HuH-7 (cell line): ENCODE measurements around the gene ZNF716.
"Not testable (repeated sequence)": the region's sequence is repeated elsewhere in the genome, so short reads cannot be mapped to it uniquely, and the experiment has no call there.

Experiments used
- DNase-seq: peaks from one replicate; pipeline ENCODE4 v3.0.0; 2011; ENCODE audit warnings: low spot score

Gene ZNF716

DNA sequence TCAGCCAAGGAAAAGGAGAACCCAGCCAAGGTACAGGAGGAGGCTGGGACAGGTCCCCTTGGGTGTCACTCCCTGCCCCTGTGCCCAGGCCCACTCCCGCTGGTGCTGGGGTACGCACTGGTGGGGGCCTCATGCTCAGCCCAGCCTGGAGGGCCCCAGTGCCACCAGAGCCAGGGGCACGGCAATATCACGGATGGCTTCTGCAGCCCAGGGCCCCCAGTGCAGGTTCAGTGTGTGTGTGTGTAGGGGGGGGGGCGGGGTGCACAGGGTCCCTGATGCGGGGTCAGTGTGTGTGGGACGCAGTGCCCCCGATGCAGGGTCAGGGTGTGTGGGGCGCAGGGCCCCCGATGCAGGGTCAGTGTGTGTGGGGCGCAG lies 23.4 kb upstream of the ZNF716 start:
- DNase-seq: no peak

DNA sequence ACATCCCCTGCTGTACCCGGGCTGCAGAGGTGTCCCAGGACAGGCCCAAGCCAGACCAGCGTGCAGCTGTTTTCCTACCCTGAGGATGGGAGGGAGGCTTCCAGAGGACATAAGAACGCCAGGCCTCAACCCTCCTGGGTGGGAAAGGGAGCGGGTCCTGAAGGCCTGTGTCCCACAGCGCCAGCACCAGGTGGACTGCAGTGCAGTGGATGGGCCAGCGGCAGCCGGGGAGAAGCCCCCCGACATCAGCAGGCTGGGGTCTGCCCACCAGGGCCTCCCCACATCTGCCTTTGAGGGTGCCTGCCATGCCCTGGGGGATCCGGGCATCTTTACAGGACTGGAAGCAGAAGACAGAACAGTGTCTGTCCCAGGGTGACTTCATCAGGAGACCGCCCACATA lies 22.8 kb upstream of the ZNF716 start:
- no peak for DNase-seq

DNA sequence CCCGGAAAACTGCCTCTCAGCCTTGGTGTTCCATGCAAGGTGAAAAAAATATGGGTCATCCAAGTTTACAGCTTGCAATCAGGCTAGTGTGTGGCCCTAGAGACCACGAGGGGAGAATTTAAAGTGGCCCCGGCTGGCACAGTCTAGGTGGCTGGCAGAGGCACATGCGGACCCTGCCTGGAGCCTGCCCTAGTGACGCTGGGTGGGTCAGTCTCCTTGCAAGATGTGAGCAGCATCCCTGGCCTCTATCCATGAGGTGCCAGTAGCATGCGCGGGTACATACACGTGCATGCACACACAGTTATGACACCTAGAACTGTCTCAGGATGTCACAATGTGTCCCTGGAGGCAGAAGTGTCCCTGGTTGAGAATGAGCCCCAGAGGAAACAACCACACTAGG lies 22.4 kb upstream of the ZNF716 start:
- no peak for DNase-seq

DNA sequence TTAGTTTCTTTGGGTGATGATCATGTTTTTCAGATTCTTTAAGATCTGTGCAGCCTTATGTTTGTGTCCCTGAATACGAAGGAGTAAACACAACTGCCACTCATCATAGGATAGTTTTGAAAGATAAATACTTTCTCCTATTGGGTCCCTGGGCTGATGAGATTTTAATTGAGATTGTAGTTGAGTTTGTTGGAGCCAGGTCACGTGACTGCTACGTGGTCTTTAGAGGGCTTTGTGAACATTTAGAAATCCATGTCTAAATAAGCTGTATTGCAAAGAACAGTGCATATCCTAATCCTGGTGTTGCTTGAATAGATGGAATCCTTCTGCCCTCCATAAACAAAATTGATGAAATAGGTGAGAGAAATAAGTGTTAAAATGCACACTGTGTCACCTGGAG lies 17.4 kb upstream of the ZNF716 start:
- DNase-seq: no peak

DNA sequence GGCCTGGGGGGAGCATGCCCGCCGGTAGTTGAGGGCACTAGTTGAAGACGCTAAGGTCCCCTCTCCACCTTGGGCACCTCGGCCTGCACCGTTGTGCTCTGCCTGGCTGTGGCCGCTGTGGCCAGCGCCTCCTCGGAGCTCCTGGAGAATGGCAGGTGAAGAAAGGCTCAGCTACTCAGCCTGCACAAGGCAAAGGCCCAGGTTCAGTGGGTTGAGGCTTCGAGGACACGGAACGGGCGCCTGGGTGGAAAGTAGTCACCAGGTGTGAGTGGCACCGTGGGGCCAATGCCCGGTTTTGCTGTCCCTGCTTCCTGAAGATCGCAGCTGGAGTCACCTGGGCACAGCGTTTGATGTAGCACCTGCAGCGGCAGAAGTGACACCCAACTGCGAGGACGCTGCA lies 12.4 kb upstream of the ZNF716 start:
- no peak for DNase-seq

DNA sequence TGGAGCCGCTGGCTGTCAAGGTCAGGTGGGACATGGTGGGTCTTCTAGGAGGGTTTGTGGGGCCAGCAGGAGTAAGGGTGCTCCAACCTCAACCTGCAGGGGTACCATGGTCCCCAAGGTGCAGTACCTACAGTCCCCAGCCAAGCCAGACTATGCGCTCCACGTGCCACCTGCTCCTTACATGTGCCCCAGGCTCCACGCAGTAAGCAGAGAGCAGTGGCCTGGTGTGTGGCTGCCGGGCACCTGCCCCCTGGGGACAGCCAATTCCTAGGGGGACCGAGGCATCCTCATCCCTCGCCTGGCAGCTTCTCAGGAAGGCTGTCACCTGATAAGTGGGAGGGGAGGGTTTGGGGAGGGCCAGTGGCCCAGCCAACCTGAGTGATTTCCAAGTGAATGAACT lies 11.7 kb upstream of the ZNF716 start:
- DNase-seq: no peak

DNA sequence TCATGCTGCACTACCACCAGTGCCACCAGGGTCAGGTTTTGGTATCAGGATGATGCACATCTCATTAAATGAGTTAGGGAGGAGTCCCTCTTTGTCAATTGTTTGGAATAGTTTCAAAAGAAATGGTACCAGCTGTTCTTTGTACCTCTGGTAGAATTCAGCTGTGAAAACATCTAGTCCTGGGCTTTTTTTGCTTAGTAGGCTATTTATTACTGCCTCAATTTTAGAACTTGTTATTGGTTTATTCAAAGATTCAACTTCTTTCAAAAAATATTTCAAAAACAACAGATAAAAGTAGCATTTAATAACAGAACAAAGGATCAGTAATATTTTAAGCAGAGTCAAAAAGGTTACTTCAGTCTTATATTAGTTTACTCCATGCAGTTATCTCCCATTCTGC lies 6.4 kb upstream of the ZNF716 start:
- DNase-seq: no peak

DNA sequence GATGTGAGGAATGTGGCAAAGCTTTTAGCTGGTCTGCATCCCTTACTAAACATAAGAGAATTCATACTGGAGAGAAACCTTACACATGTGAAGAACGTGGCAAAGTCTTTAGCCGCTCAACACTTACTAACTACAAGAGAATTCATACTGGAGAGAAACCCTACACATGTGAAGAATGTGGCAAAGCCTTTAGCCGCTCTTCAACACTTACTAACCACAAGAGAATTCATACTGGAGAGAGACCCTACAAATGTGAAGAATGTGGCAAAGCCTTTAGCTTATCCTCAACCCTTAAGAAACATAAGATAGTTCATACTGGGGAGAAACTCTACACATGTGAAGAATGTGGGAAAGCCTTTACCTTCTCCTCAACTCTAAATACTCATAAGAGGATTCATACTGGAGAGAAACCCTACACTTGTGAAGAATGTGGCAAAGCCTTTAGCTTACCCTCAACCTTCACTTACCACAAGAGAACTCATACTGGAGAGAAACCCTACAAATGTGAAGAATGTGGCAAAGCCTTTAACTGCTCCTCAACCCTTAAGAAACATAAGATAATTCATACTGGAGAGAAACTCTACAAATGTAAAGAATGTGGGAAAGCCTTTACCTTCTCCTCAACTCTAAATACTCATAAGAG lies 19.3 kb downstream of the ZNF716 start:
- not testable (repeated sequence) for DNase-seq

DNA sequence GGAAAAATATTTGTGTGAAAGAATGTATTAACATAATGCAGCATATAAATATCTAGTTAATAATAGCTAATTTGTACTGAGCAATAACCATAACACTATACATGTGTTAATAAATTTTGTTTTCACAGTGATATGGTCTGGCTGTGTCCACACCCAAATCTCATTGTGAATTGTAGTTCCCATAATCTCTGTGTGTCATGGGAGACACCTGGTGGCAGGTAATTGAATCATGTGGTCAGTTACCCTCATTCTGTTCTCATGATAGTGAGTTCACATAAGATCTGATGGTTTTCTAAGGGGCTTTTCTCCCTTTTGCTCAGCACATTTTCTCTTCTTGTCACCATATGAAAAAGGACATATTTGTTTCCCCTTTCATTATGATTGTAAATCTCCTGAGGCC lies 30.3 kb downstream of the ZNF716 start:
- DNase-seq: not testable (repeated sequence)

DNA sequence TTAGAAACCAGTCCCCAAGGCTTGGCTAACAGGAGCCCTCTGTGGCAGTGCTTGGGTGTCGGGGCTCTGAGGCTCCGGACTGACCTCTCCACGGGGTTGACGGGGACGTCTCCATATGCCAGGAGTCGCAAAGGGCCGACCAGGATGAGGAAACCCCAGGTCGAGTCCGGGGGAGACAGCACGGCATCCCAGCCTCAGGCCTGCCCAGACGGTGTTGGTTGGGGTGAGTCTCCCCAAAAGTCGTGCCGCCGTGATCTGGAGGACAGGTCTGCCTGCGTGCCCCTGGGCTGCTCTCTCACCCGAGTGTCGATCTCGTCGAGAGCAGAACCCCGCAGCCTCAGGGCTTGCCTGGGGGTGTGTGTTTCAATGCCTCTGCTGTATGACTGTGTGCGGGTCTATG lies 35.0 kb downstream of the ZNF716 start:
- DNase-seq: not testable (repeated sequence)

DNA sequence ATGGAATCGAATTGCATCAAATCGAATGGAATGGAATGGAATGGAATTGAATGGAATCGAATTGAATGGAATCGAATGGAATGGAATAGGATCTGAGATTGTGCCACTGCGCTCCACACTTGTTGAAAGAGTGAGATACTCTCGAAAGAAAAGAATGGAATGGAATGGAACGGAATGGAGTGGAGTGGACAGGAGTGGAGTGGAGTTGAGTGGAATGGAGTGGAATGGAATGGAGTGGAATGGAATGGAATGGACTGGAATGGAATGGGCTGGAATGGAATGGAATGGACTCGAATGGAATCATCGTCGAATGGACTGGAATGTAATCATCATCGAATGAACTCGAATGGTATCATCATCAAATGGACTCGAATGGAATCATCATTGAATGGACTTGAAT lies 38.0 kb downstream of the ZNF716 start:
- DNase-seq: no peak

DNA sequence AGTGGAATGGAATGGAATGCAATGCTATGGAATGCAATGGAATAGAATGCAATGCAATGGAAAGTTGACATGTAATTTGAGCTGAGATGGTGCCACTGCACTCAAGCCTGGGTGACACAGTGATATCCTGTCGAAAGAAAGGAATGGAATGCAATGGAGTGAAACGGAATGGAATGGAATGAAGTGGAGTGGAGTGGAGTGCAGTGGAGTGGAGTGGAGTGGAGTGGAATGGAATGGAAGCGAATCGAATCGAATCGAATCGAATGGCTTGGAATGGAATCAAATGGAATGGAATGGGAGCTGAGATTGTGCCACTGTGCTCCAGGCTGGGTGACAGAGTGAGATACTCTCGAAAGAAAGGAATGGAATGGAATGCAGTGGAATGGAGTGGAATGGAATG lies 45.1 kb downstream of the ZNF716 start:
- not testable (repeated sequence) for DNase-seq

DNA sequence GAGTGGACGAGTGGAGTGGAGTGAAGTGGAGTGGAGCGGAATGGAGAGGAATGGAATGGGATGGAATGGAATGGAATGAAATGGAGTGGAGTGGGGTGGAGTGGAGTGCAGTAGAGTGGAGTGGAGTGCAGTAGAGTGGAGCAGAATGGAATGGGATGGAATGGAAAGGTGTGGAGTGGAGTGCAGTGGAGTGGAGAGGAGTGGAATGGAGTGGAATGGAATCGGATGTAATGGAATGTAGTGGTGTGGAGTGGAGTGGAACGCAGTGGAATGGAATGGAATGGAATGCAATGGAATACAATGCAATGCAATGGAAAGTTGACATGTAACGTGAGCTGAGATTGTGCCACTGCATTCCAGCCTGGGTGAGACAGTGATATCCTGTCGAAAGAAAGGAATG lies 46.4 kb downstream of the ZNF716 start:
- DNase-seq: no peak

DNA sequence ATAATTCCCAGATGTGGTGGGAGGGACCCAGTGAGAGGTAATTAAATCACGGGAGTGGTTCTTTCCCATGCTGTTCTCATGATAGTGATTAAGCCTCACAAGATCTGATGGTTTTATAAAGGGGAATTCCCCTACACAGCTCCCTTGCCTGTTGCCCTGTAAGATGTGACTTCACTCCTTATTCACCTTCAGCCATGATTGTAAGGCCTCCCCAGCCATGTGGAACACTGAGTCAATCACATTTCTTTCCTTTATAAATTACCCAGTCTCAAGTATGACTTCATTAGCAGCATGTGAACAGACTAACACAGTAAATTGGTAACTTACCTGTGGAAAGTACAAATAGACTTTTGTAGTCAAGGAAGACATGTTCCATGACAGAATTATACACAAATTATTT lies 55.2 kb downstream of the ZNF716 start:
- DNase-seq: no peak
